ENCODE results near the gene RNF225.

RNF225 gene

DNA sequence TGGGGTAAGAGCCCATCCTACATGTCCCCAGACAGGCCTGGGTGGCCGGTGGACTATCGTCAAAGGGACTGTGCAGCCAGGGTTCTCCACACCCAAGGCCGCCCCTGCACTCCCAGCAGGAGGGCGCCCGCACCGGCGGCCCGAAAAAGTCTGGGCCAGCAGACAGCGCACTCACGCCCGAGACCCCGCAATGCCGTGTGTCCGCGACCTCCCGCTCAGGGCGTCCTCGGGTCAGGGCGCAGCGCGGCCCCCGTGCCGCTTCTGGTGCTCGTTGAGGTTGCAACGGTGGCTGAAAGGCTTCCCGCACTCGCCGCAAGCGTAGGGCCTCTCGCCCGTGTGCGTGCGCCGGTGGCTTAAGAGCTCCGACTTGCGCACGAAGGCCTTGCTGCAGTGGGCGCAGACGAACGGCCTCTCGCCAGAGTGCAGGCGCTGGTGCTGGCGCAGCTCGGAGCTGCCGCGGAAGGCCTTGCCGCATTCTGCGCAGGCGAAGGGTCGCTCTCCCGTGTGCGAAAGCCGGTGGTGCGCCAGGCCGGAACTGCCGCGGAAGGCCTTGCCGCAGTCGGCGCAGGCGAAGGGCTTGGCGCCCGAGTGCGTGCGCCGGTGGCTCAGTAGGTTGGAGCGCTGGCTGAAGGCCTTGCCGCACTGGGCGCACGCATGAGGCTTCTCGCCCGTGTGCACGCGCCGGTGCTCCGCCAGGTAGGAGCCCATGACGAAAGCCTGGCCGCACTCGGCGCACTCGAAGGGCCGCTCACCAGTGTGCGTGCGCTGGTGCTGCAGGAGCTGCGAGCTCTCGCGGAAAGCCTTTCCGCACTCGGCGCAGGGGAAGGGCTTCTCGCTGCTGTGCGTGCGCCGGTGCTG lies 39.3 kb upstream of the RNF225 start:
- no peak overlapping the region for H3K27ac ChIP-seq
- no peak overlapping the region for H3K9ac ChIP-seq
- H3K4me2 ChIP-seq (ENCODE audit: low read length) = peak overlapping the region; percentile 26
- H3K79me2 ChIP-seq = no peaks in the 10 kb centered on the region
- peak overlapping the region; percentile 42 for H2AFZ ChIP-seq
- no peaks in the 10 kb centered on the region for H3K4me1 ChIP-seq
- no peaks in the 10 kb centered on the region for H3K36me3 ChIP-seq (ENCODE audit: control insufficient read depth, insufficient read depth, low read length)
- TF ChIP-seq, protein P1, sequence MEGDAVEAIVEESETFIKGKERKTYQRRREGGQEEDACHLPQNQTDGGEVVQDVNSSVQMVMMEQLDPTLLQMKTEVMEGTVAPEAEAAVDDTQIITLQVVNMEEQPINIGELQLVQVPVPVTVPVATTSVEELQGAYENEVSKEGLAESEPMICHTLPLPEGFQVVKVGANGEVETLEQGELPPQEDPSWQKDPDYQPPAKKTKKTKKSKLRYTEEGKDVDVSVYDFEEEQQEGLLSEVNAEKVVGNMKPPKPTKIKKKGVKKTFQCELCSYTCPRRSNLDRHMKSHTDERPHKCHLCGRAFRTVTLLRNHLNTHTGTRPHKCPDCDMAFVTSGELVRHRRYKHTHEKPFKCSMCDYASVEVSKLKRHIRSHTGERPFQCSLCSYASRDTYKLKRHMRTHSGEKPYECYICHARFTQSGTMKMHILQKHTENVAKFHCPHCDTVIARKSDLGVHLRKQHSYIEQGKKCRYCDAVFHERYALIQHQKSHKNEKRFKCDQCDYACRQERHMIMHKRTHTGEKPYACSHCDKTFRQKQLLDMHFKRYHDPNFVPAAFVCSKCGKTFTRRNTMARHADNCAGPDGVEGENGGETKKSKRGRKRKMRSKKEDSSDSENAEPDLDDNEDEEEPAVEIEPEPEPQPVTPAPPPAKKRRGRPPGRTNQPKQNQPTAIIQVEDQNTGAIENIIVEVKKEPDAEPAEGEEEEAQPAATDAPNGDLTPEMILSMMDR (IDR thresholded peaks at IDR 0.05) = no peak
- H3K9me3 ChIP-seq (ENCODE audit: control insufficient read depth, low read length) = no peaks in the 10 kb centered on the region
- H3K27me3 ChIP-seq (ENCODE audit: control insufficient read depth, insufficient read depth, low read length) = no peaks in the 10 kb centered on the region
- H3K4me3 ChIP-seq (ENCODE audit: low read depth, low read length) = no peak overlapping the region

- Histone ChIP-seq H3K4me3 (ENCODE audit: low read depth, low read length) (no peak overlapping the region), H3K9me3 (ENCODE audit: control insufficient read depth, low read length) (no peaks in the 10 kb centered on the region), H3K27ac (no peak overlapping the region), H3K4me1 (no peaks in the 10 kb centered on the region), H3K9ac (no peak overlapping the region), H3K4me2 (ENCODE audit: low read length) (peak overlapping the region; percentile 26), H3K27me3 (ENCODE audit: control insufficient read depth, insufficient read depth, low read length) (no peaks in the 10 kb centered on the region), H3K79me2 (no peaks in the 10 kb centered on the region), H3K36me3 (ENCODE audit: control insufficient read depth, insufficient read depth, low read length) (no peaks in the 10 kb centered on the region), H2AFZ (no peak overlapping the region)
- TF ChIP-seq, protein P1 (IDR thresholded peaks at IDR 0.05) = no peak
Observed at GRCh38 chr19:58356766-58357480, 38.5 kb upstream of the RNF225 start.

- Histone ChIP-seq H3K27me3 (ENCODE audit: control insufficient read depth, insufficient read depth, low read length) (no peaks in the 10 kb centered on the region), H3K9me3 (ENCODE audit: control insufficient read depth, low read length) (no peaks in the 10 kb centered on the region), H3K4me2 (ENCODE audit: low read length) (no peak overlapping the region), H2AFZ (no peak overlapping the region), H3K36me3 (ENCODE audit: control insufficient read depth, insufficient read depth, low read length) (no peaks in the 10 kb centered on the region), H3K9ac (no peak overlapping the region), H3K27ac (no peak overlapping the region), H3K4me1 (no peaks in the 10 kb centered on the region), H3K79me2 (no peaks in the 10 kb centered on the region), H3K4me3 (ENCODE audit: low read depth, low read length) (no peak overlapping the region)
- TF ChIP-seq, protein P1 (IDR thresholded peaks at IDR 0.05) = no peak
Observed at GRCh38 chr19:58357481-58358145, 37.8 kb upstream of the RNF225 start.

- no peaks in the 10 kb centered on the region for H3K79me2 ChIP-seq
- H3K4me3 ChIP-seq (ENCODE audit: low read depth, low read length) = peak overlapping the region; percentile 93
- peak overlapping the region; percentile 87 for H3K9ac ChIP-seq
- H3K36me3 ChIP-seq (ENCODE audit: control insufficient read depth, insufficient read depth, low read length) = no peaks in the 10 kb centered on the region
- H3K4me1 ChIP-seq = no peaks in the 10 kb centered on the region
- TF ChIP-seq, protein P1 (IDR thresholded peaks at IDR 0.05) = no peak
- no peaks in the 10 kb centered on the region for H3K9me3 ChIP-seq (ENCODE audit: control insufficient read depth, low read length)
- H2AFZ ChIP-seq = peak overlapping the region; percentile 97
- H3K27ac ChIP-seq = peak overlapping the region; percentile 98
- no peaks in the 10 kb centered on the region for H3K27me3 ChIP-seq (ENCODE audit: control insufficient read depth, insufficient read depth, low read length)
- H3K4me2 ChIP-seq (ENCODE audit: low read length) = peak overlapping the region; percentile 100
Observed at GRCh38 chr19:58361900-58362271, 33.6 kb upstream of the RNF225 start.

Measured in parathyroid adenoma (tissue), 2 donors.